Fibroblast of the conjunctiva (primary cell): ENCODE results near the gene CPNE5.

Experiments
- DNase-seq: peaks from one replicate; pipeline ENCODE4 v3.0.0-alpha.2; 2010; ENCODE audit warnings: low read depth

The CPNE5 gene

GRCh38 chr6:36838896-36839748, at the start of gene CPNE5:
Gene CPNE5, minus strand, starts transcription at chr6:36839444. Its CDS starts 67 bp downstream, at chr6:36839377.
- no peak for DNase-seq

GRCh38 chr6:36888115-36888643, 48.9 kb upstream of the CPNE5 start:
- DNase-seq: no peak

DNA sequence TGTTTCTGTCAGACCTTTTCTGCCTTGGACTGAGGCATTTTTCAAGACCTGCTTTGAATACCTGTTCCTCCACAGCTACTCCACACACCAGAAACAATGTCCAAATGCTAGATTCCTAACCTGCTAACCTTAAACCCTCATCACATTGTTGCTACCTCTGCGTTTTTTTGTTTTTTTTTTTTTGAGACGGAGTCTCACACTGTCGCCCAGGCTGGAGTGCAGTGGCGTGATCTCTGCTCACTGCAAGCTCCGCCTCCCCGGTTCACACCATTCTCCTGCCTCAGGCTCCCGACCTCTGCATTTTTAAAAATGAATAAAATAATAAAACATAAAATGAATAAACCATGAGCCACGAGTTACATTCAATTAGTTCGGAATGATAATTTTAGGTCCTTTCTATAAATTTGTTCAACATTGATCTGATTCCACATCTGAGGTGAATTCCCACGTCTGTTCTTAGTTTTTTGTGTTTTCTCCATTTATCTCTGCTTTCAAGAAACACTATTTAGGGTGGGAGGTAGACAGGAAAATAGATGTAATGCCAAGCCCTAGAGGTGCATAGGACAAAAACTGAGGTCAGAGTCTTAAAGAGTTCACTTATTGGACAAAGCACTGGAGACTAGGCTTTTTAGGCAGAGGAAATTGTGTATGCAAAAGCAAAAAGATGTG, 47.8 kb upstream of the CPNE5 start:
- DNase-seq: no peak

DNA sequence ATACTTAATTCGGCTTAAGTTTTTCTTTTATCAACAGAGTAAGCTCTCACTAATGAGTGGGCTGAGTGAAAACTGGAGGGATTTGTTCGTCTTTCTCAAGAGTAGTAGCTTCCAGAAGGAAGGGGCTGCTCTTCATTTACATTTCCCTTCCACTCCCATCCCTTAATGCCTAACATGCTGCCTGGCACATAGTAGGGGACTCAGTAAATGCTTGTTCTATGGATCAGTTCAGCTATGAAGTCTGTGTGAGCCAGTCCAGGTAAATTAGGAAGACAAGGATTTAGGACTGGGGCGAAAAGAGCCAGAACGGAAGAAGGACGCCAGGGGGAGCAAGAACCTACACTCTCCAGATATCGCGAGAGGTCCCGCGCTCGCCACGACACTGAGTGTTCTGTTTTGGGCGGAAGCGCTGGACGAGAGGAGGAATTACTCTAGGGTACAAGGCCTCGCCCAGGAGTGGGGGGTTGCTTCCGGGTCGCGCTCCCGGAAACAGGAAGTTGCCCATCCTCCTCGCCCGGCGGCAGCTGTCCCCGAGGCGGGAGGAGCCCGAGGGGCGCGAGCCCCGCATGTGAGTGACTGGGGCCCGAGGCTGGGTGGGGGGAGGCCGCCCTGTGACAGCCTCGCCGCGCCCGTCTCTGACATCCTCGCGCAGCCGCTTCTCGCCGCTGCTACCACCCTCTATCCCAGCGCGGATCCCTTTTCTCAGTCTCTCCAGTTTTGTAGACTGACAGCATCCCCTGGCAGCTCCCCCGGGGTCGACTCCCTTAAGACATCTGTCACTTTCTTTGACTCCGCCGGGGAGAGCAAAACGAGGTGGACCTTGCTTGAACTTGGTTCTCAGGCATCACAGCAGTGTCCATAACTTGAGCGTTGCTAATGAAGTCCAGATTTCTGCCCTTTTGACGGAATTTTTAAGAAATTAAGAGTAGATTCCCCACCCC, 46.5 kb upstream of the CPNE5 start, which contains the start of gene C6orf89:
Gene C6orf89, plus strand, starts transcription at position 492 of the 941 bp plus-strand sequence. CDS start 13,493 bp downstream, outside the sequence.
- DNase-seq: peak; percentile 96

DNA sequence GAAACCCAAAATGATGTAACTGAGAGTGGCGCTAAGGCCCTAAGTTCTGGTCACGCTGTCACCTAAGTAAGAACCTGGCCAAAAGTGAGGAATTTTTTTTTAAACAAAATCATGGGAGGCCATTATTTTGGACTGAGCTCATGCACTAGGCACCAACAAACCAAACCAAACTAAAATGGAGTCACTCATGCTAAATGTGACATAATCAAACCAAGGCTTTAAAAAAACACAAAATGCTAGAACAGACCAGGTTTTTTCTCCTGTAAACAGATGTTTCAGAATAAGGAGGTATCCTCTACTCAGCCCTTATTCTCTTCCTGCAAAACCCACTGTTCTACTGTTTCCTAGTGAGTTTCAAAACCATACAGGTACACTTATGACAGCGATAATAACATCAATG, 45.4 kb upstream of the CPNE5 start:
- DNase-seq: no peak

DNA sequence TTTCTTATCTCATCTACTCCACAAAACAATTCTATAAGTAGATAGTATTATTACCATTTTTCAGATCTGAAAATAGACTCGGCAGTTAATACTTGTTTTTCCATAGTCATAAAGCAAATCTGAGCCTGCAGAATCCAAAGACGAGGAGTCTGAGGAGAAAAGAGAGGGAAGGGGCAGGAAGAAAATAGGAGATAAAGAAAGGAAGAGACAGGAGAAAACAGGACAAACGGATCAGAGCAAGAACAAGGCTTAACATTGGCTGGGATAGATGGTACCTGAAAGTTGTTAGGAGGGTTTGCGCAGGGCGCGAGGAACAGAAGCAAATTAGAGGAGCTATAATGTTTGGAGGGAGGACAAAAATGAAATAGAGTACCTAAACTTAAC, 36.0 kb upstream of the CPNE5 start:
- DNase-seq: no peak

- DNase-seq: peak; percentile 80
These were observed 35.4 kb upstream of the CPNE5 start, which contains the start of gene PPIL1 for GRCh38 chr6:36874443-36875249. Gene PPIL1, minus strand, starts transcription at chr6:36874803. Its CDS starts 31 bp downstream, at chr6:36874772.

- DNase-seq: no peak
These were observed 34.6 kb upstream of the CPNE5 start for GRCh38 chr6:36873612-36874442.

DNA sequence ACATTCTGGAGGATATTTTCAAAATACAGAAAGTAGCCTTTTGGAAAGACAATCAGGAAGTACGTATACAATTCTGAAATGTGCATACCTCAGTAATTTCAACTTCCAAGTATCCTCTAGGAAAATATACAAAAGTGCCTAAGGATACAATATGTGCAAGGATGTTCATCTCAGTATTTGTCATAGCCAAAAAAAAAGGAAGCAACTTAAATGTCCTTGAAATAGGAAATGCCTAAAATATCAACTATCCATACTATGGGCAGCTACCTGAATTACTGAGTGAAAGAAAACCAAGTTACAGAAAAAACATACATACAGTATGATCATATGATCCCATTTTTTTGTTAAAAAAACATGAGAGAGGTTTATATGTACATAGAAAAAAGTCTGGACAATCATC, 33.9 kb upstream of the CPNE5 start:
- no peak for DNase-seq

DNA sequence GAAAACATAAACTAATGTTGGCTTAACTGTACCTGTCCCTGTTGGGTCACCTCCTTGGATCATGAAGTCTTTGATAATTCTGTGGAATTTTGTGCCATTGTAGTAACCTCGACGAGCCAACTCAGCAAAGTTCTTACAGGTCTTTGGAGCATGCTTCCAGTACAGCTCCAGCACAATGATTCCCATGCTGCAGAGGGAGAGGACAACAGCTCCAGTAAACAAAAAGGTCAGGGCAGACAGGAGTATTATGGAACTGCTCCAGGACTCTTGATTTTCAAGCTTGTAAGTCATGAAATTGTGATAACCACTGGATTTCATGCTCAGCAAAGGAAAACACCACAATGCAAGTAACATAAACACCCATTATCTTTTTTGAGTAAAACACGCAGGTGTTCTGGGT, 32.4 kb upstream of the CPNE5 start:
- no peak for DNase-seq

DNA sequence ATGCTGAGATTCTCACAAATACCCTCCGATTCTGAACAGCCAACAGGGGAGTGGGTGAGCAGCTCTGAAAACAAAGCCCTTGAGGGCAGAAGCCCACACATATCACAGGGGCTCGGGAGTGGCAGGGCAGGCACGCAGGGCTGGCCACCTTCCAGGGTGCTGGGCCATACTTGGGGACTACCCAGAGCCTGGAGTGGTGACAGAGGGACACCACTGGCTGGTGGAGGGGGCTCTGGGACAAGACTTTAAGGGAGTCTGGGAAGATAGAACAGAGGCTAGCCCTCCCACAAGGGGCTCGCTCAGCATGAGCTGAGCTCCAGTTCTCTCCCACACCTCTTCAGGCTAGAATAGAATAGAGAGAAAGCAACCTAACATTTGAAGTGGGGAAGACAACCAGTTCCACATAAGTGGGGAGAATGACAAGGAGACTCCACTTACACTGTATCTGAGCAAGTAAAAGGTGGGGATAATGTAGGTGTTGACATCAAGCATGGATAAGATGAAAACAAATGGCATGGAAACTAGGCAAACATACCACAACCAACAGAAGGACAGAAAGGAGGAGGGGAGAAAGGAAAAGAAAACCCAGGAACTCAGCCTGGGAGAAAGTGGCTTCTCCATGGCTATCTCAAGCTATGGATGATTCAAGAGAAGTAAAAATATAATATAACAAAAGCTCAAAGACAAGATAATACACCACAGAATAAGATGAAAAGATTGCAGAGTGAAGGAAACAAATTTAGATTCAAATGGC, 28.4 kb upstream of the CPNE5 start:
- no peak for DNase-seq

GRCh38 chr6:36865835-36866234, 26.6 kb upstream of the CPNE5 start:
- no peak for DNase-seq

GRCh38 chr6:36863670-36864540, 24.7 kb upstream of the CPNE5 start:
- DNase-seq: no peak

DNA sequence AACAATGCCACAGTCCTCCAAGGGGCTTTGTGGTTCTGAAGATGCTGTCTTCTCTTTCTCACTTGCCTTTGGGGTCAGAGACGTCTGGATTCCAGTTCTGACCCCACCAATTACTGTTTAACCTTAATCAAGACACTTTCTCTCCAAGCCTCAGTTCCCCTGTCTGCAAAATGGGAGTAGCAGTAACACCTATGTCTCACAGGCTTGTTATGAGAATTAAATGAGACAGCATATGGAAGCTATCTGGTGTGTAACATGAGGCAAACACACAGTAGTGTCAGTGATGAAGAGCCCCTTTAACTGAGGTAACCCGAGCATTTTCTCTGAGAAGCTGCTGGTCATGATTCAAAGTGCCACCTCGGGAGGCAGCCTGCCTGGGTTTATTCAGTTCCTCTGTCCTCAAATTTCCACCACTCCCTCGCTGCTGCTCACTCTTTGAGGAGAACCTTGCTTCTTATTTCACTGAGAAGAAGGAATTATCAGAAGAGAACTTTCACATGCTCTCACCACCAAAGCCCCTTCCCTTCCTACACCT, 23.7 kb upstream of the CPNE5 start:
- no peak for DNase-seq

DNA sequence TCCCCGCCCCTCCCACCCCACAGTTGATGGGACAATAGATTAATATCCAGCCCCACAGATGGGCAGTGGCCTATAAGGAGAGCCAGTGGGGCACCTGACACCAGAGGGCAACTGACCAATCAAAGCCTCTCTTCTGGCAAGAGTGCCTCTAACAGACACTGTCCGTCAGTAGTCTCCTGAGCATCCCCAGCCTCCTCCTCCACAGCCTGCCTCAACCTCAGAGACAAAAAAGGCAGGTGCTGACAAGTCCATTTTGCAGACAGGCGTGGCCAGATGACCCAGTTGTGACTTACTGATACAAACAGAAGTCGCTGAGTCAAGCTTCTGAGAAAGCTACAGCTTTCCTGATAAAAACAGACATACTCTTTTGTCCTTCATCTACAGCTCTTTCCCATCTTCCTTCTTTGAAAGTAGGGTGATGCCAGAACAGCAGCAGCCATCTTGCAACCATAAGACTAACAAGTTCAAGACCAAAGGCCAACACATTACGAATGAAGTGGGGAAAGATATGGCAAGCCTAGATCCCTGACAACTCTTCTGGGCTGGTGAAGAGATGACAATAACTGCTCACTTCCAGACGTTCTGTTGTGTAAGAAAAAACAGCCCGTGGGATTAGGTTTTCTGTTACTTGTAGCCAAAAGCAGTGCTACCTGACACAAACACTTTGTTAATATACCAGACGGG, 23.1 kb upstream of the CPNE5 start:
- DNase-seq: no peak

DNA sequence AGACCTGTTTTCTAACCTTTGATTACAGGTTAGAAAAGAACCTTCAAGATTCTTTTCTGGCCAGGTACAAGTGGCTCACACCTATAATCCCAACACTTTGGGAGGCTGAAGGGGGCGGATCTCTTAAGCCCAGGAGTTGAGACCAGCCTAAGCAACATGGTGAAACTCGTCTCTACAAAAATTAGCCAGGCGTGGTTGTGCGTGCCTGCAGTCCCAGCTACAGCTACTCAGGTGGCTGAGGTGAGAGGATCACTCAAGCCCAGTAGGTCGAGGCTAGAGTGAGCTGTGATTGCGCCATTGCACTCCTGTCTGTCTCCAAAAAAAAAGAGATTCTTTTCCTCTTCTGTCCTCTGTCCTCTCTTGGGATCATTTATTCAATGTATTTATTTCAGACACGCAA, 20.9 kb upstream of the CPNE5 start:
- no peak for DNase-seq

DNA sequence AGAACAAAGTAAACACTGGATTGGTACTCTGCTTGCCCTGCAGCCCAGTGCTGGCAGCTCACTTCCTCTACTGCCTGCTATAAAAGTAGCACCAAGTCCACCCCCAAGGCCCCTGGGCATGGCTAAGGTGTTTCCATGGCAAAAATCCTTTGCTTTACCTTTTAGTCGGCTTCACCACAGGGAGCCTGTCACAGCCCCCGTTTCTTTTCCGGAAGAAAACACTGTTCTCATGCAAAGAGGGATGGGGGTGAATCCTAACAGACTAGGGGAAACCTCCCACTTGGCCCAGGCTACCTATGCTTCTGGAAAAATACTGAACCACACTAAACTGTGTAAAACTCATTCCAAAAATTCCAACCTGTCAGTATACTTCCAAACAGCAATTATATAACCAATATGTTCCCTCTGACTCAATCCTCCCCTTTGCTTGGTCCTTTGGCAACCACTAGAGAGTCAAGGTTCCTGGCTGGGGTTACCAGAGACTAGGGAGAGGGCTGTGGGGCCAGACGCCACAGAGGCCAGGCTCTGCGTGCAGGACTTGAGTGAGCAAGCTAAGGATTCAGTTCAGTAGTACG, 19.2 kb upstream of the CPNE5 start:
- DNase-seq: no peak
